ENCODE results near the gene CTNNA3. TPM values are rescaled to one million over a fixed set of nuclear protein-coding genes. Genes with fewer than 3 reads are reported as not detected.

Gene CTNNA3
- total and polyA plus RNA-seq, 5 experiments from 2014 or later, result not detected

GRCh38 chr10:66190413-66190812, 1505.6 kb downstream of the CTNNA3 start:
- Mint-ChIP-seq H3K9me3 (no peaks in the 10 kb centered on the region), H3K4me3 (no peak overlapping the region), H3K27ac (no peak overlapping the region), H3K4me1 (peaks cover 0 to 7% (median 1%) of the 10 kb centered on the region in 4 donors), H3K27me3 (no peaks in the 10 kb centered on the region), H3K36me3 (no peaks in the 10 kb centered on the region)
- POLR2A ChIA-PET, result no interaction called here
- DNase-seq (no peak), ATAC-seq (no peak)

DNA sequence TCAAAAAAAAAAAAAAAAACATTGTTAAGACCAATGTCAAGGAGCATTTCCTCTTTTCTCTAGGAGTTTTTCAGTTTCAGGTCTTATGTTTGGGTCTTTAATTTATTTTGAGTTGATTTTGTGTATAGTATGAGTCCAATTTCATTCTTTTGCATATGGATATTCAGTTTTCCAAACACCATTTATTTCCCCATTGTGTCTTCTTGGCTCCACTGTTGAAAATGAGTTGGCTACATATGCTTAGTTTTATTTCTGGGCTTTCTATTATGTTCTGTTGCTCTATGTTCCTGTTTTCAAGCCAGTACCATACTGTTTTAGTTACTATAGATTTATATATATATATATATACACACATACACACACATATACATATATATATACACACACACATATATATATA, 1506.7 kb downstream of the CTNNA3 start:
- Mint-ChIP-seq H3K27ac (no peak overlapping the region), H3K4me3 (no peak overlapping the region), H3K4me1 (peaks cover 0 to 7% (median 1%) of the 10 kb centered on the region in 4 donors), H3K36me3 (no peaks in the 10 kb centered on the region), H3K27me3 (no peaks in the 10 kb centered on the region), H3K9me3 (no peaks in the 10 kb centered on the region)
- no peak for DNase-seq
- no peak for ATAC-seq
- POLR2A ChIA-PET, result no interaction called here

- ATAC-seq (no peak), DNase-seq (no peak)
- Mint-ChIP-seq H3K4me3 (no peak overlapping the region), H3K36me3 (no peaks in the 10 kb centered on the region), H3K4me1 (peaks cover 0 to 7% (median 1%) of the 10 kb centered on the region in 4 donors), H3K27me3 (no peaks in the 10 kb centered on the region), H3K9me3 (no peaks in the 10 kb centered on the region), H3K27ac (peak overlapping the region in 1 of 10 donors; percentile 43)
- POLR2A ChIA-PET, result no interaction called here
Observed at GRCh38 chr10:66187053-66187733, 1508.8 kb downstream of the CTNNA3 start.

GRCh38 chr10:66183028-66183427, 1513.0 kb downstream of the CTNNA3 start:
- DNase-seq (no peak), ATAC-seq (no peak)
- peaks cover 0 to 7% (median 1%) of the 10 kb centered on the region in 4 donors for H3K4me1 Mint-ChIP-seq
- H3K4me3 Mint-ChIP-seq, result no peak overlapping the region
- H3K36me3 Mint-ChIP-seq, result no peaks in the 10 kb centered on the region
- H3K9me3 Mint-ChIP-seq, result no peaks in the 10 kb centered on the region
- POLR2A ChIA-PET, result no interaction called here
- H3K27ac Mint-ChIP-seq, result no peak overlapping the region
- H3K27me3 Mint-ChIP-seq, result no peaks in the 10 kb centered on the region

- H3K27ac Mint-ChIP-seq, result no peak overlapping the region
- H3K36me3 Mint-ChIP-seq, result no peaks in the 10 kb centered on the region
- DNase-seq (peak in 6 of 10 donors; percentile 3 to 47 (median 24)), ATAC-seq (peak; percentile 42 to 66)
- H3K9me3 Mint-ChIP-seq, result no peaks in the 10 kb centered on the region
- no peak overlapping the region for H3K4me3 Mint-ChIP-seq
- H3K4me1 Mint-ChIP-seq, result no peaks in the 10 kb centered on the region
- no peaks in the 10 kb centered on the region for H3K27me3 Mint-ChIP-seq
- POLR2A ChIA-PET, result no interaction called here
Observed at GRCh38 chr10:66180581-66181318, 1515.2 kb downstream of the CTNNA3 start.

GRCh38 chr10:66180021-66180420, 1516.0 kb downstream of the CTNNA3 start:
- DNase-seq, result no peak
- Mint-ChIP-seq H3K9me3 (no peaks in the 10 kb centered on the region), H3K27ac (no peak overlapping the region), H3K4me3 (no peak overlapping the region), H3K27me3 (peaks cover 0 to 4% (median 0%) of the 10 kb centered on the region in 5 donors), H3K36me3 (no peaks in the 10 kb centered on the region), H3K4me1 (no peaks in the 10 kb centered on the region)
- POLR2A ChIA-PET, result no interaction called here
- ATAC-seq, result no peak

DNA sequence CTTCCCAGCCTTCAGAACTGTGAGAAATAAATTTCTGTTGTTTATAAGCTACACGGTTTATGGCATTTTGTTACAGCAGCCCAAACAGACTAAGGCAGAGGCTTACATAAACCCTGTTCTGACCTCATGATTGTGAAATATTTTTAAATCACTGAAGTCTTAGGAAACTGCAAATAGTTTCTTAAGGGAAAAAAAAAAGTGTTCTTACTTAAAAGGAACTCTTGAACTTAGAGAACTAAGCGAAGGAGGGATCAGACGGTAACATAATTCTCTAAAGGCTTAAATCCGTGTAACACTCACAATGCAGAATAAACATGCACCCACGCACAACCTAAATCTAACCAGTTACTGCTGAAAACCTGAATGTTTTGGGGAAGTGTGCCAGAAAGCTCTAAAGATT, 1519.2 kb downstream of the CTNNA3 start:
- H3K4me3 Mint-ChIP-seq, result no peak overlapping the region
- H3K4me1 Mint-ChIP-seq, result no peaks in the 10 kb centered on the region
- no peak overlapping the region for H3K27ac Mint-ChIP-seq
- no peak for ATAC-seq
- DNase-seq, result no peak
- no peaks in the 10 kb centered on the region for H3K9me3 Mint-ChIP-seq
- no peaks in the 10 kb centered on the region for H3K36me3 Mint-ChIP-seq
- H3K27me3 Mint-ChIP-seq, result peaks cover 0 to 5% (median 0%) of the 10 kb centered on the region in 5 donors
- POLR2A ChIA-PET, result no interaction called here

GRCh38 chr10:66167816-66168215, 1528.2 kb downstream of the CTNNA3 start:
- Mint-ChIP-seq H3K27me3 (peaks cover 0 to 3% (median 0%) of the 10 kb centered on the region in 5 donors), H3K4me1 (no peaks in the 10 kb centered on the region), H3K9me3 (no peaks in the 10 kb centered on the region), H3K36me3 (no peaks in the 10 kb centered on the region), H3K27ac (no peak overlapping the region), H3K4me3 (no peak overlapping the region)
- ATAC-seq, result no peak
- POLR2A ChIA-PET, result no interaction called here
- no peak for DNase-seq

- no peak for ATAC-seq
- H3K4me1 Mint-ChIP-seq, result no peaks in the 10 kb centered on the region
- no peak overlapping the region for H3K27ac Mint-ChIP-seq
- no peaks in the 10 kb centered on the region for H3K36me3 Mint-ChIP-seq
- H3K27me3 Mint-ChIP-seq, result no peaks in the 10 kb centered on the region
- no peak overlapping the region for H3K4me3 Mint-ChIP-seq
- POLR2A ChIA-PET, result no interaction called here
- DNase-seq, result no peak
- peaks cover 0 to 21% (median 0%) of the 10 kb centered on the region in 9 donors for H3K9me3 Mint-ChIP-seq
Observed at GRCh38 chr10:66162560-66163143, 1533.3 kb downstream of the CTNNA3 start.

DNA sequence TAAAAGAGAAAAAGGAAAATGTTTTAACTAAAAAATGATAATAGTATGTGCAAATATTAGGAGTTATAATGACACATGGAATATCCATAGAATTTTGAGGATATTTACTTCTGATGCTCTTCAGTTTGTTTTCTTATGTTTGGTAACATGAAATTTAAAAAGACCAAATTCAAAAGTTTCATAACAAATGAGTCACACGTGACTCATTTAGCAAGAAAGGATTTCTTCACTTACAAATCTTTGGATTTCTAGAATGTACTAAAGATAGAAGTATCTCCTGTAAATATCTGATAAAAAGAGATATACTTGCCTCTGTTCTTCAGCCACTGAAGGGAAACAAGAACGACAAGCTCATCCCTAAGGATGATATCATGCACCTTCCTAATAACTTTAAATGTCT, 1544.6 kb downstream of the CTNNA3 start:
- peaks cover 0 to 11% (median 0%) of the 10 kb centered on the region in 9 donors for H3K9me3 Mint-ChIP-seq
- no peak for ATAC-seq
- POLR2A ChIA-PET, result no interaction called here

DNA sequence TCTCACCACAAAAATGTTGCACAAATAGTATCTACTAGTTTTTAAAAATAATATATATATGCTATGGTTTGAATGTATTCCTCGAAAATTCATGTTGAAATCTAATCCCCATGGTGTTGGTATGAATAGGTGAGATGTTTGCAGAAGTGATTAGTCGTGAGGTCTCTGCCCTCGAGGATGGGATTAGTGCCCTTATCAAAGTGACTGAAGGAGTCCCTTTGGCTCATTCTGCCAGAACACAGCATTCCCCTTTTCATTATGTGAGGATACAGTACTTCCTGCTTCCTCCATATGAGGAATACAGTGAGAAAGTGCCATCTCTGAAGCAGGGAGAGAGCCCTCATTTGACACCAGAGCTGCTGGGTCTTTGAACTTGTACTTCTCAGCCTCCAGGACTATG, 1547.7 kb downstream of the CTNNA3 start:
- Mint-ChIP-seq H3K4me1 (no peaks in the 10 kb centered on the region), H3K36me3 (no peaks in the 10 kb centered on the region), H3K9me3 (no peaks in the 10 kb centered on the region), H3K27ac (no peak overlapping the region), H3K4me3 (no peak overlapping the region), H3K27me3 (no peaks in the 10 kb centered on the region)
- POLR2A ChIA-PET, result no interaction called here
- DNase-seq, result no peak
- no peak for ATAC-seq

More for the DNA sequence above, 1544.6 kb downstream of the CTNNA3 start:
- H3K4me1 Mint-ChIP-seq, result no peaks in the 10 kb centered on the region
- DNase-seq, result no peak
- H3K27ac Mint-ChIP-seq, result no peak overlapping the region
- H3K4me3 Mint-ChIP-seq, result no peak overlapping the region
- H3K36me3 Mint-ChIP-seq, result no peaks in the 10 kb centered on the region
- no peaks in the 10 kb centered on the region for H3K27me3 Mint-ChIP-seq

GRCh38 chr10:66144016-66144415, 1552.0 kb downstream of the CTNNA3 start:
- ATAC-seq, result no peak
- Mint-ChIP-seq H3K4me1 (no peaks in the 10 kb centered on the region), H3K27ac (no peak overlapping the region), H3K4me3 (no peak overlapping the region), H3K27me3 (no peaks in the 10 kb centered on the region), H3K9me3 (peaks cover 0 to 3% (median 0%) of the 10 kb centered on the region in 9 donors), H3K36me3 (no peaks in the 10 kb centered on the region)
- no peak for DNase-seq
- POLR2A ChIA-PET, result no interaction called here

GRCh38 chr10:66102756-66103155, 1593.2 kb downstream of the CTNNA3 start:
- ATAC-seq, result no peak
- no peaks in the 10 kb centered on the region for H3K4me1 Mint-ChIP-seq

More at GRCh38 chr10:66102756-66103155, 1593.2 kb downstream of the CTNNA3 start:
- Mint-ChIP-seq H3K4me3 (no peak overlapping the region), H3K9me3 (peaks cover 0 to 4% (median 0%) of the 10 kb centered on the region in 9 donors), H3K27ac (no peak overlapping the region), H3K36me3 (no peaks in the 10 kb centered on the region), H3K27me3 (no peaks in the 10 kb centered on the region)
- POLR2A ChIA-PET, result no interaction called here
- DNase-seq, result no peak

Data from naive thymus-derived CD8-positive, alpha-beta T cell (primary cell).